Effector memory CD4-positive, alpha-beta T cell (primary cell): ENCODE measurements around the gene GALNTL6.

Experiments
- DNase-seq, 3 donors: peaks; one replicate each; pipeline ENCODE4 v3.0.0-alpha.2; 2020
- H3K27ac ChIP-seq: 2 replicates; pipeline ENCODE4 v1.7.0; 2013; ENCODE audit warnings: mild to moderate bottlenecking, low read length, moderate library complexity; ENCODE audit not compliant: insufficient read depth, poor library complexity, severe bottlenecking
- H3K27me3 ChIP-seq: replicated peaks from 2 replicates; pipeline ENCODE4 v1.7.0; 2013; ENCODE audit warnings: mild to moderate bottlenecking, low read length; ENCODE audit not compliant: insufficient read depth, control insufficient read depth, poor library complexity, severe bottlenecking
- H3K36me3 ChIP-seq: 2 replicates; pipeline ENCODE4 v1.7.0; 2013; ENCODE audit warnings: mild to moderate bottlenecking, low read length, moderate library complexity; ENCODE audit not compliant: control insufficient read depth, insufficient read depth
- H3K4me1 ChIP-seq: 2 replicates; pipeline ENCODE4 v1.7.0; 2013; ENCODE audit warnings: low read length, mild to moderate bottlenecking; ENCODE audit not compliant: control insufficient read depth, insufficient read depth, poor library complexity, severe bottlenecking
- H3K4me3 ChIP-seq: 2 replicates; pipeline ENCODE4 v1.7.0; 2013; ENCODE audit warnings: low read length, low read depth, mild to moderate bottlenecking; ENCODE audit not compliant: insufficient read depth, poor library complexity, severe bottlenecking
- H3K9me3 ChIP-seq: 2 replicates; pipeline ENCODE4 v1.7.0; 2013; ENCODE audit warnings: mild to moderate bottlenecking, low read length, moderate library complexity; ENCODE audit not compliant: control insufficient read depth

GALNTL6 gene

DNA sequence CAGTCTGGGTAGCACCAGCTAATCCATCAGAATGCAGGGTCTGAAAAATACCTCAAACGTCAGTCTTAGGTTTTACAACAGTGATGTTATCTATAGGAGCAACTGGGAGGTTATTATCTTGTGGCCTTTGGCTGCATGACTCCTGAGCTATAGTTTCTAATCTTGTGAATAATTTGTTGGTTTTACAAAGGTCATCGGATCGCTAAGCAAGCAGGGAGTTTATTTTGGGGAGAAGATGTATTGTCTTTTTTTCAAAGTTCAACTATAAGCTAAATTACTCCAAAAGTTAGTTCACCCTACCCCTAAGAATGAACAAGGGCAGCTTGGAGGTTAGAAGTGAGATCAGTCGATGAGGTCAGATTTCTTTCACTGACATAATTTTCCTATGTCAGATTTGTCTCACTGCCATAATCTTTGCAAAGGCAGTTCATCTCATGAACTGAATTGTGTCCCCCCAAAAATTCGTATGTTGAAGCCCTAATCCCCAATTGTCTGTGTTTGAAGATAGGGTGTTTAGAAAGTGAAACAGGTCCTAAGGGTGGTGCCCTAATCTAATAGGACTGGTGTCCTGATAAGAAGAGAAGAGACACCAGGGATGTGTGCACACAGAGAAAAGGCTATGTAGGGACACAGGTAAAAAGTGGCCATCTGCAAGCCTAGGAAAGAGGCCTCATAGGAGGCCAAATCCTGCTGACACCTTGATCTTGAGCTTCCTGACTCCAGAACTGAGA lies 1179.6 kb downstream of the GALNTL6 start:
- Histone ChIP-seq H3K36me3 (no peaks in the 10 kb centered on the region), H3K4me3 (no peak overlapping the region), H3K9me3 (no peaks in the 10 kb centered on the region), H3K27ac (no peak overlapping the region), H3K27me3 (no peaks in the 10 kb centered on the region), H3K4me1 (no peaks in the 10 kb centered on the region)
- no peak for DNase-seq

DNA sequence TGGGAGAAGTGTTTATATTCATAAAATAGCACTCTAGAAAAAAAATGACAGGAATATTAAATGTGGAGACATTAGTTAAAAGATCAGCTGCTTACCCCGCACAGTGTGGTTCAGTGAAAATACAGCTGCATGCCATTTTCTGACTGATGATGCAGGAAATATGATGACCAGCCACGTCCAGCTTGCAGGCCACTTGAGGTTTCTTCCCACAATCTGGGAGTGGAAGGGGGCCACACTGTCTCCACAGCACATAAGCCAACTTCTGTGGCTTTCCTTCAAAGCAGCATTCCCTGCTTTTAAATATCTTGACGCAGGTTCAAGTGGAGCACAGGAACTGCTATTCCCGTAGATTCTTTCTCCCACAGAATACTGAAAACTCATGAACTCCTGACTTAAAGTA lies 1182.0 kb downstream of the GALNTL6 start:
- Histone ChIP-seq H3K4me1 (no peaks in the 10 kb centered on the region), H3K27me3 (peaks cover 3% of the 10 kb centered on the region), H3K27ac (no peak overlapping the region), H3K9me3 (no peaks in the 10 kb centered on the region), H3K36me3 (no peaks in the 10 kb centered on the region), H3K4me3 (no peak overlapping the region)
- no peak for DNase-seq

DNA sequence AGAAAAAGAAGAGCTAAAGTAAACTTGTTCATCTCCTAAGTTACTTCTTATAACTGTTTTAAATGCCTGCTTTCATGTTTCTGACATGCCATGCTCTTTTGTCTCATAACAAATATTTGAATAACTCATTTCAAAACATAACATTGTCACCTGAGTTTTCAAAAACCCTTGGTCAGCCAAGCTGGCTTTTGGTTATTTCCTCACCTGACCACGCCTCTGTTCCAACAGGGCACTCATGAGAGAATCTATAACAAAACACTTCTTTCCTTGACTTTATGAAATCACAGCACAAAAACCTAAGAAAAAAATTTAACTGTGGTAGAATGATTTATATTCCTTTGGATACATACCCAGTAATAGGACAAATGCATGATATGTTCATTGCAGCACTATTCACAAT lies 1182.5 kb downstream of the GALNTL6 start:
- H3K4me1 ChIP-seq, result no peaks in the 10 kb centered on the region
- no peak overlapping the region for H3K4me3 ChIP-seq
- DNase-seq, result no peak
- H3K27ac ChIP-seq, result no peak overlapping the region
- H3K36me3 ChIP-seq, result no peaks in the 10 kb centered on the region
- H3K27me3 ChIP-seq, result peaks cover 3% of the 10 kb centered on the region
- no peaks in the 10 kb centered on the region for H3K9me3 ChIP-seq

DNA sequence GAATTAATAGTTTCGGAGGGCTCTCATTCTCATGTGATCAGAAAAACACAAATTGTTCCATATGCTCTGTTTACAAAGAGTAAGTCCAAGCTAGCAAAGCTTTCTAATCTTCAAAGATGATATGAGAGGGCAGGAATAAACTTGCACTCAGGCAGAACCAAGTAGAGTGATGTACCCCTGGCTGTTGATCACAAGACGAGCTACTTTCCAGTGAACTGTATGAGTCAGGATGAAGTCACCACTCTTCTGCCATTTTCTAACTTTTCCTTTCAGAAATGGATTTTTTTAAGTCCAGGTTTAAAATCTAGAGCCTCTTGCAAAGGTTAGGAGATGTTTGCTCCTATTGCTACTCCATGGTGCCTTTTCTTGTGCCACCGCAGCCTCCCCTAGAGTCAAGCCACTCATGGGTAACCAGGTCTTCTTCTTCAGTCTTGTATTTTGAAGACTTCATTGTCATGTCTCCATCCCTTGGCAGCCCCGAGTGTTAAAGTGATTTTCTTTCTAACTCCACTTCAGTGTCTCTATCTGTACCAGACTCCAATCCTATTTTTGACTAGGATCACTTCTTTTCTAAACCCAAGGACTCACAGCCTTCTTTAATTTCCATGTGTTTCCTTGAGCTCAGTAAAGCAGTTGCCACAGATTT lies 1183.5 kb downstream of the GALNTL6 start:
- no peak overlapping the region for H3K4me3 ChIP-seq
- no peak for DNase-seq
- H3K9me3 ChIP-seq, result no peaks in the 10 kb centered on the region
- no peak overlapping the region for H3K27ac ChIP-seq
- H3K4me1 ChIP-seq, result no peaks in the 10 kb centered on the region
- H3K27me3 ChIP-seq, result peaks cover 3% of the 10 kb centered on the region
- H3K36me3 ChIP-seq, result no peaks in the 10 kb centered on the region

DNA sequence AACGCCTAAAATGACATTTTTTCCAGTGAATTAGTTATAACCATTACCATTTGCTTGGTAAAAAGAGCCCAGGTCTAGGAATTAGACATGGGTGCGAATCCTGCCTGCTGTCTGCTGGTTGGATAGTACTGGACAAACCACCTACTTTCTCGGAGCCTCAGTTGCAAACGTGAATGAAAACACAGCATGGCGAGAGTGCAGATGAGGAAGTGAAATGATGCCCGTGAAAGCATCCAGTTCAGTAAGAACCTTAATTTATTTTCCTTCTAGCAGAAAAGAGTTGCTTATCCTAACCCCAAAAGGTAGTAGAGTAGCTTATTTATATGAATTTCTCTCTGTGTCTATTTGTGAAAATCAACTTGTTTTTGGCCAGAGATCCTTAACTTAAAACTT lies 1184.0 kb downstream of the GALNTL6 start:
- no peak overlapping the region for H3K27ac ChIP-seq
- no peaks in the 10 kb centered on the region for H3K36me3 ChIP-seq
- no peak for DNase-seq
- H3K27me3 ChIP-seq, result peaks cover 3% of the 10 kb centered on the region
- no peak overlapping the region for H3K4me3 ChIP-seq
- H3K9me3 ChIP-seq, result no peaks in the 10 kb centered on the region
- no peaks in the 10 kb centered on the region for H3K4me1 ChIP-seq

DNA sequence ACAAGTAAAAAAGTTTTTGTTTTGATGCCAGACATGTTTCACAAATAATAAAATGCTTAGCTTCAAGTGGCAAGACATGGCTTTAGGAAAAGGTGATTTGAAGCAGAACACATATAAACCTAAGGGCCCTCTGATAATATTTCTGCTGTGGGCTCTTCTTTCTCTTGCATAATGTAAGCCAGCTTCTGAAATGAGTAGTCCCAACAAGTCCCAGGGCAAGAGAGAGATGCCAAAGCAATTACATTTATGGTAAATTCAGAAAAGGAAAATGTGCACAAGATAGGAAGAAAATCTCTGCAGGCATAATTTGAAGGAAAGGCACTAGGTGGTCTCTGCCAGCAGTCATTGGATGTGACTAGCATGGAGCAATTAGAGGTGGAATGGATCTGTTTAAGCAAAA lies 1184.7 kb downstream of the GALNTL6 start:
- Histone ChIP-seq H3K9me3 (no peaks in the 10 kb centered on the region), H3K36me3 (no peaks in the 10 kb centered on the region), H3K4me3 (no peak overlapping the region), H3K27ac (no peak overlapping the region), H3K27me3 (peaks cover 3% of the 10 kb centered on the region), H3K4me1 (no peaks in the 10 kb centered on the region)
- no peak for DNase-seq

DNA sequence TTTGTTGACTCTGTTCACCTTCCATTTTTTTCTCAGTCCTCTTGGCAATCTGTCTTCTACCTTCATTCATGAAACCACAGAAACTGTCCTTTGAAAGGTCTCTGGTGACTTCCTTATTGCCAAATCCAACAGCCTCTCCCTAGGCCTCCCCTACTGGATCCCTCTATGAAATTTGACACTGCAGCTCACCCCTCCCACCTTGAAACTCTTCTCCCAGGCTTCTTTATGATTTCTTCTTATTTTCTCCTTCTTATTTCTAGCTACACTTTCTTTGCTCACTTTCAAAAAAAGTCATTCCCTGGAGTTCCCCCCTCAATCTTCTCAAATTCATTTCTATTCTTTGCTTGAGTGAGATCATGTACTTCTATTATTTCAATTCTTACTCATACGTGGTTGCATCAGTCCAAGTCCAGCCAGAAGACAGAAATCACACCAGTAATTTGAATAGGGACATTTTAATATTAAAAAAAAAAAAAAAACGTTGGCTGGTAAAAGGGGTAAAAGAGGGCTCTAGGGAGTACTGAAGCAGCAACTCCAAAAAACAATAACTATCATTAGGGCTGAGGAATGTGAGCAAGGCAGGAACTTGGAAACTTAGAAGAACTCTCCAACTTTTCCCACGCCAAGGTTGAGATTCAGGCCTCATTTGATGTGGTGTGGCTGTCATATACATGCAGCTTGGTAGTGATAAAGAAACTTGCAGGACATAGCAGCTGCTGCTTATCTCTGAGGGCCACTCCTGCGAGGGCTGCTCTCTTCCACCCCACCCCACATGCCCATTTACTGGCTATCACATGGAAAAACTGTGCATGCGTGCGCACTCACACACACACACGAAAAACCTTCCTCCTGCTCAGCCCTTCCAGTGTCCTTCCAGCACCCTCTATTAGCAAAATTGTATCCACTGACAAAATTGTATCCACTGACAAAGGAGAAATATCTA lies 1185.6 kb downstream of the GALNTL6 start:
- no peak overlapping the region for H3K27ac ChIP-seq
- no peak for DNase-seq

DNA sequence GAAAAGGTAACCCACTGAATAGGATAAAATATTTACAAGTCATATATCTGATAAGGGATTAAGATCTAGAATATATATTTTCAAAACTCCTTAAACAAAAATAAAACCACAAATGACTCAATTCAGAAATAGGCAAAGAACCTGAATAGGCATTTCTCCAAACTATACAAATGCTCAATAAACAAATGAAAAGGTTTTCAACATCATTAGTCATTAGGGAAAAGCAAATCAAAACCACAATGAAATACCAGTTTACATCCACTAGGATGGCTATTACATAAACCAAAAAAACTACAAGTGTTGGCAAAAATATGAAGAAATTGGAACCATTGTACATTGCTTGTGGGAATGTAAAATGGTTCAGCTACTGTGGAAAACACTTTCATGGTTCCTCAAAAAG lies 1188.4 kb downstream of the GALNTL6 start:
- Histone ChIP-seq H3K4me1 (no peaks in the 10 kb centered on the region), H3K27ac (no peak overlapping the region), H3K9me3 (no peaks in the 10 kb centered on the region), H3K4me3 (no peak overlapping the region), H3K36me3 (no peaks in the 10 kb centered on the region), H3K27me3 (peaks cover 3% of the 10 kb centered on the region)
- DNase-seq, result no peak

More for the DNA sequence above, 1185.6 kb downstream of the GALNTL6 start:
- peaks cover 3% of the 10 kb centered on the region for H3K27me3 ChIP-seq
- H3K36me3 ChIP-seq, result no peaks in the 10 kb centered on the region
- H3K4me3 ChIP-seq, result no peak overlapping the region
- H3K9me3 ChIP-seq, result no peaks in the 10 kb centered on the region
- H3K4me1 ChIP-seq, result no peaks in the 10 kb centered on the region

DNA sequence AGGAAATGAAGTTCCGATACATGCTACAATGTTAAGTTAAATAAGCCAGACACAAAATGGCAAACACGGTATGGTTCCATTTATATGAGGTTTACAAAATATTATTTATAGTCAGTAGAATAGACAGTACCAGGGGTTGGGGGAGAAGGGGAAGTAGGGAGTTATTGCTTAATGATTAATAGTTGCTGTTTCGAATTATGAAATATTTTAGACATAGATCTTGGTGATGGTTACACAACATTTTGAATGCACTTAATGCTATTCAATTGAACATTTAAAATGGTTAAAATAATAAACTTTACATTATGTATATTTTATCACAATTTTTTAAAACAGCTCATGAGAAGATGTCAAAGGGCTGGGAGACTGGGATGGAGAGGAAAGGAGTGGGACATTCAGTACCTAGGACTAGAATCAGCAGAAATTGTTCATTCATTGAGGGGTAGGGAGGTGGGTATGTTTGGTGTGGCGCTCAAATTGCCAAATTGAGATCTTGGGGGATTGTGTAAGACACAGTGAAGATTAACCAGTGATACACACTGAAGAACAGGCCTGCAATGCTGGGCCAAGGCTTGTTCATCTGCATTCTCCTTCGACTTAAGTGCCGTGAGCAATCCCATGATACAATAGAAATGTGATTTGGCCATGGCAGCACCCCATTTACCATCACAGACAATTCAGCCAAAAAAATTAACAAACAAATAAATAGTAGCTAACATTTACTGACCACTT lies 1189.8 kb downstream of the GALNTL6 start:
- Histone ChIP-seq H3K4me3 (no peak overlapping the region), H3K27ac (no peak overlapping the region), H3K36me3 (no peaks in the 10 kb centered on the region), H3K4me1 (no peaks in the 10 kb centered on the region), H3K27me3 (peaks cover 3% of the 10 kb centered on the region), H3K9me3 (no peaks in the 10 kb centered on the region)
- DNase-seq, result no peak
